GM12892 (cell line): ENCODE data around the gene PCGF3.

Source experiments
- POLR2A ChIP-seq: IDR thresholded peaks from 2 replicates; pipeline ENCODE4 v1.6.1; 2011; ENCODE audit warnings: low read depth, low read length, control low read depth
- POLR2AphosphoS5 ChIP-seq: IDR thresholded peaks from 2 replicates; pipeline ENCODE4 v1.6.1; 2011; ENCODE audit warnings: low read depth, low read length, control low read depth
- TAF1 ChIP-seq: IDR thresholded peaks from 2 replicates; pipeline ENCODE4 v1.6.1; 2011; ENCODE audit warnings: low read depth, mild to moderate bottlenecking, control low read depth, low read length, borderline replicate concordance

GRCh38 chr4:742742-743311, 37.2 kb downstream of the PCGF3 start:
- TF ChIP-seq POLR2A (no peak), POLR2AphosphoS5 (no peak), TAF1 (no peak)
